ENCODE measurements around the gene RNASE9.

- TF ChIP-seq CTCF (conservative IDR thresholded peaks at IDR 0.05 in 1 of 2, IDR thresholded peaks at IDR 0.05 in 1 of 2; ENCODE audit: low read depth in 1 of 2, low read length in 2 of 2) (no peak), EZH2 (IDR thresholded peaks at IDR 0.05; ENCODE audit: low read length, missing control alignments) (no peak)
Measured at GRCh38 chr14:20548414-20549158, 12.3 kb downstream of the RNASE9 start.

Measured in fibroblast of lung (primary cell).